Measurements from ENCODE around the gene PARD3B. TPM values are rescaled to one million over a fixed set of nuclear protein-coding genes. Genes with fewer than 3 reads are reported as not detected.
A peak's percentile ranks its signal among the peaks of the same experiment; 100 is the strongest.

Gene PARD3B
- total RNA-seq, 1 experiment from 2014 or later: 6.4 TPM

DNA sequence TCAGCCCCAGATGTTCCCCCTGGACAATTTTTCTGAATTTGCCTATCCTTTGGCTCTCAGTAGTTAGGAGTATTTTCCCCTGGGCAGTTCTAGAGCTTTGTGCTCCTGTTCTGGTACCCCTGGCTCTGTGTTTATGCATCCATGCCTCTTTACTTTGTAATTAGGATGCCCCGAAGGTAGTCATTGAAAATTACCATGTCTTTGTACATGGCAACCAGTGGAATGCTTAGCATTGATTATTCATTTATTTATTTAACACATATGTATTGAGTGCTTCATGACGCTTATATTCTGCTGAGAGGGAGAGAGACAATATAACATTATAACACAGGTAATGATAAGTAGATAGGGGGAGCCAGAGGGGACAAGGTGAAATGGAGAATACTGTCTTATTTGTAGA is 346.5 kb downstream of the PARD3B start:
- Histone ChIP-seq H3K9ac (ENCODE audit: extremely low read depth, insufficient read length, low read length) (no peak overlapping the region), H2BK20ac (ENCODE audit: low read depth, low read length, poor library complexity, severe bottlenecking) (no peak overlapping the region), H2BK5ac (ENCODE audit: insufficient read length, low read length) (no peak overlapping the region), H3T11ph (ENCODE audit: low read length) (no peak overlapping the region), H4K5ac (ENCODE audit: insufficient read length, low read depth, low read length) (no peak overlapping the region), H3K79me2 (ENCODE audit: insufficient read depth, low read length) (no peaks in the 10 kb centered on the region), H3K27me3 (ENCODE audit: insufficient read depth, low read length) (no peaks in the 10 kb centered on the region), H3K27ac (ENCODE audit: insufficient read length, low read depth, low read length) (no peak overlapping the region), H2BK120ac (ENCODE audit: low read depth, low read length, poor library complexity, severe bottlenecking) (no peak overlapping the region), H2AFZ (ENCODE audit: low read length) (no peak overlapping the region), H3K14ac (ENCODE audit: insufficient read depth, low read length) (no peak overlapping the region), H4K20me1 (ENCODE audit: control insufficient read depth, insufficient read depth, insufficient read length) (no peaks in the 10 kb centered on the region), H3K56ac (ENCODE audit: insufficient read length, low read depth, low read length) (no peak overlapping the region), H2BK12ac (ENCODE audit: insufficient read length, low read depth, low read length) (no peak overlapping the region), H3K18ac (ENCODE audit: insufficient read length, low read depth, low read length) (no peak overlapping the region), H3K4ac (ENCODE audit: low read depth, low read length) (no peak overlapping the region), H3K4me2 (ENCODE audit: insufficient read depth, insufficient read length, low read length) (no peak overlapping the region), H3K9me3 (ENCODE audit: control insufficient read depth, low read depth, low read length) (no peaks in the 10 kb centered on the region), H4K8ac (replicated peaks; ENCODE audit: insufficient read length, low read depth, low read length) (no peak overlapping the region), H3K23me2 (ENCODE audit: insufficient read length, low read depth, low read length, poor library complexity, severe bottlenecking) (no peaks in the 10 kb centered on the region), H2BK15ac (ENCODE audit: low read depth, low read length) (peak overlapping the region; percentile 86; the same call in 1 of the 2 replicates), H4K91ac (ENCODE audit: insufficient read length, low read depth, low read length) (no peak overlapping the region), H3K4me1 (ENCODE audit: insufficient read depth, low read length) (no peaks in the 10 kb centered on the region), H2AK5ac (ENCODE audit: insufficient read length, low read length) (no peak overlapping the region), H3K23ac (ENCODE audit: insufficient read length, low read depth, low read length) (no peak overlapping the region), H3K79me1 (ENCODE audit: insufficient read depth, low read depth, low read length, poor library complexity, severe bottlenecking) (no peaks in the 10 kb centered on the region)
- Mint-ChIP-seq H3K27me3 (ENCODE audit: low read depth) (no peaks in the 10 kb centered on the region), H3K9me3 (no peaks in the 10 kb centered on the region), H3K4me3 (no peak overlapping the region), H3K4me1 (peaks cover 7% of the 10 kb centered on the region in 2 experiments), H3K27ac (no peak overlapping the region), H3K36me3 (ENCODE audit: insufficient read depth in 1 of 3, low read depth in 3 of 3) (no peaks in the 10 kb centered on the region)
- DNase-seq: no peak
- WGBS (ENCODE audit: extremely low coverage, insufficient read length, low lambda C conversion rate): no CpG with 5 or more reads among the region's 2 CpGs
- TF ChIP-seq, protein P1, sequence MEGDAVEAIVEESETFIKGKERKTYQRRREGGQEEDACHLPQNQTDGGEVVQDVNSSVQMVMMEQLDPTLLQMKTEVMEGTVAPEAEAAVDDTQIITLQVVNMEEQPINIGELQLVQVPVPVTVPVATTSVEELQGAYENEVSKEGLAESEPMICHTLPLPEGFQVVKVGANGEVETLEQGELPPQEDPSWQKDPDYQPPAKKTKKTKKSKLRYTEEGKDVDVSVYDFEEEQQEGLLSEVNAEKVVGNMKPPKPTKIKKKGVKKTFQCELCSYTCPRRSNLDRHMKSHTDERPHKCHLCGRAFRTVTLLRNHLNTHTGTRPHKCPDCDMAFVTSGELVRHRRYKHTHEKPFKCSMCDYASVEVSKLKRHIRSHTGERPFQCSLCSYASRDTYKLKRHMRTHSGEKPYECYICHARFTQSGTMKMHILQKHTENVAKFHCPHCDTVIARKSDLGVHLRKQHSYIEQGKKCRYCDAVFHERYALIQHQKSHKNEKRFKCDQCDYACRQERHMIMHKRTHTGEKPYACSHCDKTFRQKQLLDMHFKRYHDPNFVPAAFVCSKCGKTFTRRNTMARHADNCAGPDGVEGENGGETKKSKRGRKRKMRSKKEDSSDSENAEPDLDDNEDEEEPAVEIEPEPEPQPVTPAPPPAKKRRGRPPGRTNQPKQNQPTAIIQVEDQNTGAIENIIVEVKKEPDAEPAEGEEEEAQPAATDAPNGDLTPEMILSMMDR (conservative IDR thresholded peaks at IDR 0.05): peak; percentile 40; the same call in 1 of the 3 replicates

All from H9 (cell line).